Nephron progenitor cell (in vitro differentiated cells): ENCODE measurements around the gene NXT1.

ENCODE experiments used
- DNase-seq: peaks from one replicate; pipeline ENCODE4 v3.0.0; 2021
- H3K27ac Mint-ChIP-seq: 2 replicates; pipeline ENCODE4 v1.8.0; 2021; ENCODE audit warnings: mild to moderate bottlenecking, moderate library complexity, mixed read lengths
- H3K27me3 Mint-ChIP-seq: 2 replicates; pipeline ENCODE4 v1.8.0; 2021; ENCODE audit warnings: mild to moderate bottlenecking, low read depth, mixed read lengths; ENCODE audit not compliant: poor library complexity
- H3K36me3 Mint-ChIP-seq: 2 replicates; pipeline ENCODE4 v1.8.0; 2021; ENCODE audit warnings: low read depth, mixed read lengths
- H3K4me1 Mint-ChIP-seq: 2 replicates; pipeline ENCODE4 v1.8.0; 2021; ENCODE audit warnings: mixed read lengths
- H3K4me3 Mint-ChIP-seq: 2 replicates; pipeline ENCODE4 v1.8.0; 2021; ENCODE audit warnings: mild to moderate bottlenecking, moderate library complexity, mixed read lengths
- H3K9me3 Mint-ChIP-seq: 2 replicates; pipeline ENCODE4 v1.8.0; 2021; ENCODE audit warnings: mild to moderate bottlenecking, moderate library complexity, mixed read lengths
- TF ChIP-seq, protein P1 (sequence below): fragments of 200-600 bp; sonication (generic); IDR thresholded peaks from 2 replicates; pipeline ENCODE4 v1.5.0; 2021; ENCODE audit warnings: antibody characterized with exemption

Gene NXT1

GRCh38 chr20:23311947-23312506 is 38.6 kb upstream of the NXT1 start:
- Mint-ChIP-seq H3K27me3 (peaks cover 2% of the 10 kb centered on the region), H3K27ac (peak overlapping the region; percentile 26), H3K4me3 (no peak overlapping the region), H3K9me3 (peaks cover 7% of the 10 kb centered on the region), H3K4me1 (peaks cover 14% of the 10 kb centered on the region), H3K36me3 (no peaks in the 10 kb centered on the region)
- DNase-seq = no peak
- TF ChIP-seq, protein P1, sequence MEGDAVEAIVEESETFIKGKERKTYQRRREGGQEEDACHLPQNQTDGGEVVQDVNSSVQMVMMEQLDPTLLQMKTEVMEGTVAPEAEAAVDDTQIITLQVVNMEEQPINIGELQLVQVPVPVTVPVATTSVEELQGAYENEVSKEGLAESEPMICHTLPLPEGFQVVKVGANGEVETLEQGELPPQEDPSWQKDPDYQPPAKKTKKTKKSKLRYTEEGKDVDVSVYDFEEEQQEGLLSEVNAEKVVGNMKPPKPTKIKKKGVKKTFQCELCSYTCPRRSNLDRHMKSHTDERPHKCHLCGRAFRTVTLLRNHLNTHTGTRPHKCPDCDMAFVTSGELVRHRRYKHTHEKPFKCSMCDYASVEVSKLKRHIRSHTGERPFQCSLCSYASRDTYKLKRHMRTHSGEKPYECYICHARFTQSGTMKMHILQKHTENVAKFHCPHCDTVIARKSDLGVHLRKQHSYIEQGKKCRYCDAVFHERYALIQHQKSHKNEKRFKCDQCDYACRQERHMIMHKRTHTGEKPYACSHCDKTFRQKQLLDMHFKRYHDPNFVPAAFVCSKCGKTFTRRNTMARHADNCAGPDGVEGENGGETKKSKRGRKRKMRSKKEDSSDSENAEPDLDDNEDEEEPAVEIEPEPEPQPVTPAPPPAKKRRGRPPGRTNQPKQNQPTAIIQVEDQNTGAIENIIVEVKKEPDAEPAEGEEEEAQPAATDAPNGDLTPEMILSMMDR = no peak

- TF ChIP-seq, protein P1 = no peak
- peaks cover 5% of the 10 kb centered on the region for H3K27me3 Mint-ChIP-seq
- peaks cover 14% of the 10 kb centered on the region for H3K4me1 Mint-ChIP-seq
- peaks cover 2% of the 10 kb centered on the region for H3K9me3 Mint-ChIP-seq
- no peak for DNase-seq
- H3K36me3 Mint-ChIP-seq = no peaks in the 10 kb centered on the region
- no peak overlapping the region for H3K27ac Mint-ChIP-seq
- H3K4me3 Mint-ChIP-seq = no peak overlapping the region
Measured at GRCh38 chr20:23313271-23313670, 37.3 kb upstream of the NXT1 start.

DNA sequence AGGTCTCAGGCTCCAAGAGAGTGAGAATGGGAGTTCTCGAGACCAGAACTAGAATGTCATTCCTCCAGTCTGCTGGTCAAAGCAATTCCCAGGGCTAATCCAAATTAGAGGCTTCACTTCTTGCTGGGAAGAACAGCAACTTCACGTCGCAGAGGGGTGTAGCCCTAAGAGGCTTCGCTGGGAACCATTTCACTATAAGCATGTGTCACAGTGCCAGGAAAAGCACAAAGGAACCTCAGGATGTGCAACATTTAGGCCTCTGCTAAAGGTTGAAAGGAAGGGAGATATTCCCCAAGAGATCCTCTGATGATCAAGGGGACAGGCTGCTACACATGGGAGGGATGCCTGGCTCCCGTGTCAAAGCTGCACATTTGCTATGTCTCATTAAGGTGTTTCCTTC is 35.9 kb upstream of the NXT1 start:
- Mint-ChIP-seq H3K9me3 (peaks cover 6% of the 10 kb centered on the region), H3K4me3 (no peak overlapping the region), H3K27me3 (peaks cover 12% of the 10 kb centered on the region), H3K27ac (no peak overlapping the region), H3K4me1 (peaks cover 14% of the 10 kb centered on the region), H3K36me3 (no peaks in the 10 kb centered on the region)
- DNase-seq = no peak
- TF ChIP-seq, protein P1 = no peak

GRCh38 chr20:23315099-23315498 is 35.5 kb upstream of the NXT1 start:
- Mint-ChIP-seq H3K27ac (no peak overlapping the region), H3K4me1 (peaks cover 14% of the 10 kb centered on the region), H3K27me3 (peaks cover 13% of the 10 kb centered on the region), H3K36me3 (no peaks in the 10 kb centered on the region), H3K9me3 (peaks cover 7% of the 10 kb centered on the region), H3K4me3 (no peak overlapping the region)
- TF ChIP-seq, protein P1 = no peak
- no peak for DNase-seq

- Mint-ChIP-seq H3K27ac (no peak overlapping the region), H3K9me3 (peaks cover 21% of the 10 kb centered on the region), H3K4me1 (peaks cover 10% of the 10 kb centered on the region), H3K4me3 (no peak overlapping the region), H3K27me3 (peaks cover 14% of the 10 kb centered on the region), H3K36me3 (no peaks in the 10 kb centered on the region)
- no peak for DNase-seq
- TF ChIP-seq, protein P1 = no peak
Measured at GRCh38 chr20:23316626-23317025, 34.0 kb upstream of the NXT1 start.

DNA sequence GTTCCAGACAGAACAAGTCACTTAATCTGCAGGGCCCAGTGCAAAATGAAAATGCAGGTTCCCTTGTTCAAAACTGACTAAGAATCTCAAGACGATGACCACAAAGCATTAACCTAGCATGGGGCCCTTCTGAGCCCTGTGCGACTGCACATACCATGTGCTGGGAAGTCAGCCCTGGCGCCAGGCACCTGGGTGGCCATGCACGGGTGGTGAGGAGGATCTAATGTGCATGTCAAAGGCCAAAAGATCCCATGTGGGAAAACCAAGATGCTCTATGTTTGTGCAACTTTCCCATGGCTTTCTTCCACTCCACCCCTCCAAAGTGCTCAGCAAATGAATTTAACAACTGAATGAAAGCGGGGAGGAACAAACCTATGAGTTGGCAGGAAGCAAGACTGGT is 33.5 kb upstream of the NXT1 start:
- peaks cover 26% of the 10 kb centered on the region for H3K9me3 Mint-ChIP-seq
- no peak for DNase-seq
- no peak overlapping the region for H3K4me3 Mint-ChIP-seq
- H3K4me1 Mint-ChIP-seq = peaks cover 6% of the 10 kb centered on the region
- peaks cover 12% of the 10 kb centered on the region for H3K27me3 Mint-ChIP-seq
- TF ChIP-seq, protein P1 = no peak
- no peaks in the 10 kb centered on the region for H3K36me3 Mint-ChIP-seq
- H3K27ac Mint-ChIP-seq = no peak overlapping the region
